ENCODE results near the gene OXTR.

OXTR gene

DNA sequence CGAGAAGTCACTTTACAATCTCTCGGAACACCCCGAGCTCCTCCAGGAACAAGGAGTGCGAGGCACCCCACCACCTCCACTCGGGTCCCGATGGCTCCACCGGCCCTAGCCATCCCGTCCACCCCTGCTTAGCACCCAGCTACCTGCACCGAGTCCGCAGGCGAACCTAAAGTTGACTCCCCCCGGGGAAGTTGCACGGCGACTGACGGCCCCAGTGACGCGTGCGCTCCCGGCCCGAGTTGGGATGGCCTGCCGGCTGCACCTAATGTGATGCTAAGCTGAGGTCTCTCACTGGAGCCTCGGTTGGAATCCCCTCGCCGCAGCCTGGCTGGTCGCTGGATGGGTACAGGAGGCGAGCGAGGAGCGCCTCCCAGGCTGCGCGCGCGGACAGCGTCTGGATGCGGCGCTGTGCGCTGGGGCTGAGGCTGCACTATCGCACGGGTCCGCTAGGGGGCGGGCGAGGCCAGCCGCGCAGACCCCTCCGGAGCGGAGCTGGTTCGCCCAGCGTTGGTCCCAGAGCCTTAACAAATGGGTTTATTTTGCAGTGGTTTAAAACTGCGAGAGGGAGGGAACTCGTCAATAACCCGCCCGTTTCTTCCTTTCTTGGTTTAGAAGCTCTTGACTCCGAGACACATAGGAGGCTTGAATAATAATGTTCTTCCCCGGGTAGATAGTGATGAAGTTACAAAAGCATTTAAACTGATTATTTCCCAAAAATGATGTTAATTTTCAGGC, at the start of gene OXTR:
OXTR (minus strand) TSS at position 526 of the 735 bp plus-strand sequence. CDS start 1,426 bp downstream, outside the sequence.
- peak; percentile 47 for DNase-seq

DNA sequence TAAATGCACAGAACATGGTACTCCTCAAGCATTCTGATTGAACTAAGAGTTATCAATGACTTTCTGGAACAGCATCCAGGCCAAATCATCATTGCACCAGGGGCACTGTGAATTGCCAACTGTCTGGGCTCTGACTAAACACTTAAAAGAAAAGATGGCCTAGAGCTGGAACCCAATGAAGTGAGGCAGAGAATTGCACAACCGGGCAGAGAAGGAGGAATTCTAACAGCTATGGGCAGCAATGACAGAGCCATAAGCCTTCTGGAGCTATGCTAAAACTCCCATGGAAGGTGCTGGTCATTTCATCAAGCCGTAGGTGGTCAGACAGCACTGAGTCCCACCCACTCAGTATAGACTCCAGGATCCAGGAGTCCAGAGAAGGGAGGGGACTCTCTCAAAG, 48.1 kb upstream of the OXTR start:
- no peak for DNase-seq

DNA sequence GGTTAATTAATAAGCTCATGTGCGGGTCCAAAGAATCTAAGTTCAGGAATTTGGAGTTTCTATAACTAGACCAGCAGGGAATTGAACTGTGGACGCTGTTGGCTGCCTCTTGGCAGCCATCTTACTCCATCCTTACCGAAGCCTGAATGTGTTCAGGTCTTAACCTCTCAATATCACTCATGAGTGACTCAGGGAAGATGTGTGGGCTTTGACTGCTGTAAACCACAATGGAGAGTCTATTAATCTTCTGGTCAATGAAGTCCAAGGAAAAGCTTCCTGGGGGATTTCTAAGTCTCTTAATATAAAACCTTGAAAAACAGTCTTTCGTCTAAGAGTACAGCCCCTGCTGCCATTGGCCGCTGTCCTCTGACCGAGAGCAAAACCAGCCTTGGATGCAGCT, 46.7 kb upstream of the OXTR start:
- no peak for DNase-seq

DNA sequence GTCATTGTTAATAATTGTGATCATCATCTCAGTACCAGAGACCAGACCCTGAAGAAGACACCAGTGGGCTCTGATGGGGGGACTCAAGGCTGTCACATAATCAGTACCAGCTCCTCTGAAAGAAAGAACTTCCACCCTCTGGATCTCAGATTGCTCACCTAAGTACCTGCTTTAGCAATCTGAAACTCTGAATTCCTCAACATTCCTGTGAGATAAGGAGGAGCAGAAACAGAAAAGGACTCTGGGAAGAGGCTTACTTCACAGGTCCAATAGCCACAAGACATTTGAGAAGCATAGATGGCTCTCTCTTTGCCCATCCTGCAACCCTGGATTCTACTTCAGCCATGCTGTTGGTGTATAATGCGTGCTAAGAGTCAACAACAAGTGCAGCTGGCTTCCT, 44.0 kb upstream of the OXTR start:
- DNase-seq: no peak

DNA sequence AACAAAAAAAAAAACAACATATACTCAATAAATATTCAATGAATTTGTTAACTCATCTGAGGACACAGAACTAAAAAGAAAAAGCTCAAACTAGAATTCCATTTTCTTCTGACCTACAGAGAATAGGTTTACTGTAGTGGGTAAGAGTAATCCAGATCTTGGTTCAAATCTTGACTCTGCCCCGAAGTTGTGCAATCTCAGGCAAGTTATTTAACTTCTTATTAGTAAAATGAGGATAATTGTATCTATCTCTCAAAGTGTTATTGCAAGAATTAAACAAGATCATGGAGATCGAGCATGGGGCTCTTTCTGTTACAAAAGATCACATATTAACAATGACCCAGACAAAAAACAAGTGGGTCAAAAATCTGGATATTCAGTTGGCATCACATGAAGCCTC, 41.1 kb upstream of the OXTR start:
- DNase-seq: no peak

DNA sequence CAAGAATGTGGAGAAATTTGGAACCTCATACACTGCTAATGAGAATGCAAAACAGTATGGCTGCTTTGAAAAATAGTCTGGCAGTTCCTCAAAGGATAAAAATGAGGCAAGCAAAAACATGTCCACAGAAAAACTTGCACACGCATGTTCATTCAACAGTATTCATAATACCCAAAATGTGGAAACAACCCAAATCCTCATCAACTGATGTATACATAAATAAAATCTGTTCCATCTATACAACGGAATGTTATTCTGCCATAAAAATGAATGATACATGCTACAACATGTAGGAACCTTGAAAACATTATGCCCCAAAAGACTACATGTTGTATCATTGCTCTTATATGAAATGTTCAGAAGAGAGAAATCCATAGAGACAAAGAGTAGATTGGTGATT, 36.4 kb upstream of the OXTR start:
- DNase-seq: no peak

DNA sequence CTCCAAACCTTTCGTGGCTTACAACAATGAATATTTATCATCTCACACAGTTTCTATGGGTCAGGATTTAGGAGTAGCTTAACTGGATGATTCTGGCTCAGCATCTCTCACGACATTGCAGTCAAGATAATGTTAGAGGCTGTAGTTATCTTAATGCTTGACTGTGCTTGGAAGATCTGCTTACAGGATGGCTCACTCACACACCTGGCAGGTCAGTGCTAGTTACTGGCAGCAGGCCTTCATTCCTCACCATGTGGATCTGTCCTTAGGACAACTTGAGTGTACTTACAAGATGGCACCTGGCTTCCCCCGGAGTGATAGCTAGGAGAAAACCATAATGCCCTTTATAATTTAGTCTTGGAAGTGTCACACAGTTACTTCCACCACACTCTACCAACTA, 32.8 kb upstream of the OXTR start:
- no peak for DNase-seq

DNA sequence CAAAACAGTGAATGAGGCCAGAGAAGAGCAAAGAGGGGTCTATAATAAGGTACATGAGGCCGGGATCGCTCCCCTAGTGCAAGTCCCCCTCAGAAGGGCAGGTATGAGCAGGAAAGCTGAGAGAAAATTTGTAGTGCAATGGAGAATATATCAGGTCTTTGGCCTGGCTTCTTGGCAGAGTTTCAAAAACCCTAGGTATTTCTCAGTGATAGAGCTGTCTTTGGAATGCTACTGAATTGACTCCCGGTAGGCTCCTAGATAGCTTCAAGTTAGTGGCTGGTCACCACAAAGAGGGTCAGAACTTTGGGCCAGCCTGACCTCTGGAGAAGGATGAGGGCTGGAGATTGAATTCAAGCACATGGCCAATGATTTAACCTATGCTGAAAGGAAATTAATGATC, 30.6 kb upstream of the OXTR start:
- DNase-seq: peak; percentile 8

DNA sequence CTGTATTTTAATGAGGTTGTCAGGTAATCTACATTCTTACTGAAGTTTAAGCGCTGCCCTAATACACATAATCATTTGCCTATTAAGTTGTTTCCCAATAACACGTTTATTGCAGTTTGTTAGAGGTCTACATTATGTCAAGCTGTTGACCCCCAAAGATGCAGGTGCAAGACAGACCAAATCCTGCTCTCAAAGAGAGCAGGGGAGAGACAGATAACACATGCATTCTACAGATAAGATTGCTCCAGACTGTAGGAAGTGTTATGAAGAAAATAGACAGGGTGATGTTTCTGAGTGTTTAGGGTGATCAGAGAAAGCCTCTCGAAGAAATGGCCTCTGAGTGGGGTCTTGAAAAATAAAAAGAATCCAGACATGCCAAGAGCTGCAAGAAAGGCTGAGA, 24.8 kb upstream of the OXTR start:
- DNase-seq: no peak

DNA sequence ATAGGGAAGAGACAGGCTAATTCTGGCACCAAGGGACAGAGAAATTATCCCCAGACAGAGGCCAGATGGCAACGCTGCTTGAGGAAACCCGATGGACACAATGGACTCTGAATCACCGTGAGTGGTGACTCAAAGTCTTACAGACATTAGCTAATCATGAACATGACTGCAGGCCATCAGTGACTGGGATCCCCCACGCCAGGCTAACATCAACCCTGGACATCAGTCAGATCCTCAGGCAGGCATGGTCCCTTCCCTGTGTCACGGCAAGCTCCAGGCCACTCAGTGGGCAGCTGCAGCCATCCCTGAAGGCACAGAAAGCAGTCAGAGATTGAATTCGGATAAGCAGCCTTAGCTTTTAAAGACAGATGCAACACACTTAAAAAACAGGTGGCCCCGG, 23.8 kb upstream of the OXTR start:
- no peak for DNase-seq

DNA sequence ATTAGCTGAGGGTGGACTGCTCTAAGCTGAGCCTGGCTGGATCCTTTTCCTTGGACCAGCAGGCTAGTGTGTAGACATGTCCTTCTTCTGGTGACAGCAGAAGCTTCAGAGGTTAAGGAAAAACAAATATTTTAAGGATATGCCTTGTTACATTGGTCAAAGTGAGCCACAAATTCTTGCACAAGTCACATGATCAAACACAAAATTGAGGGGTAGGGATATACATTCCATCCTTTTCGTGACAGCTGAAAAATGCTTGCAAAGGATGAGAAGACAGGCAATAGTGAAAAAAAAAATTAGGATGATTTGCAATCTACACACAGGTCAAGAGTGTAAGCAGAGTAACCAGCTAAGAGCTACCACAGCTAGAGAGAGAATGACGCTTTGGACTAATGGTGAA, 21.1 kb upstream of the OXTR start:
- no peak for DNase-seq

DNA sequence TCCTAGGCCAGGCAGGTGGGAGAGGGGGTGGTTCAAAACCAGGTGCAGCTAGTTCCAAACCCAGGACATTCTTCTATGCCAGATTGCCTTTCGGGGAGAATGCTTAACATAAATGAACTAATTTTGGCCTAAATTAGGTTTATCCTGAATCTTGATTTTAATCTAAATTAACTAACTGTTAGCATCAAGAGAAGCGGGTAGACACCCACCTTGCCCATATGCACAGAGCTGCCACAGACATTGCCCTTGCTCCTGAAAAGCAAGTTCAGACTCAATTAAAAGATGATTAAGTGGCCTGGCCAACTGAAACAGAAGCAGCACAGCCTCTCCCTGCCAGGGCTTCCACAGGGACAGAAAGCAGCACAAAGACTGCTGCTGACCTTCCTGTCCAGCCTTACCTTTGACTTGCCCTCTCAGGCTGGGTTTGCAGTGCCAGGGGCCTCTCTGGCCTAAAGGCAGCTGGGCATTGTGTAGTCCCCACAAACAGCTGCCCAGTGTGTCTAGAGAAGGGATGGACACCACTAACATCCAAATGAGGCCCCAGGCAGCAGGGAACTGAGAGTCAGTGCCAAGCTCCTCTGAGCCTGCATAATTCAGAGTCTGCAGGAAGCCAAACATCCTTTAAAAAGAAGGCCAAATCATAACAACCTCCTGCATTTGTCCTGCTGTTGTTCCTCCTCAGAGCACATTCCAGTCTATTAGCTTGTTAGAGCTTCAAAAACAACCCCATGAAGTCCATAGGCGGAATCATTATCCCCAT, 15.4 kb upstream of the OXTR start:
- DNase-seq: no peak

DNA sequence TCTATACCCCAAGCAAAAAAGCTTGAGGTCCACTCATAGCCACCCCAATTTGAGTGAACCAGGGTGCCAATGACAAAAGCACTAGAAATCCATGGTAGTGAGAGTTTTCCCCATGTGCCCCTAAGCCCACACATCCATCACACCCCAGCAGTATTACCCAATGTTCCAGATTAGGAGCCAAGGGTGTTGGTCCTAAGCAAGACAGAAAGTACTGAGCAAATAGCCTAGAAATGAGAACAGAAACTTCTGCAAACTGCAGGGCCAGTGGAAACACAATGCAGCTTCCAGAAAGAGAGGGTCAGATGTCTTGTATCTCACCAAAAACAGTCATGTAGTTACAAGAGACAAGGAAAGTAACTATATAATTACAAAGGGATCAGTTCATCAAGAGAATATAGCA, 10.9 kb upstream of the OXTR start:
- no peak for DNase-seq

DNA sequence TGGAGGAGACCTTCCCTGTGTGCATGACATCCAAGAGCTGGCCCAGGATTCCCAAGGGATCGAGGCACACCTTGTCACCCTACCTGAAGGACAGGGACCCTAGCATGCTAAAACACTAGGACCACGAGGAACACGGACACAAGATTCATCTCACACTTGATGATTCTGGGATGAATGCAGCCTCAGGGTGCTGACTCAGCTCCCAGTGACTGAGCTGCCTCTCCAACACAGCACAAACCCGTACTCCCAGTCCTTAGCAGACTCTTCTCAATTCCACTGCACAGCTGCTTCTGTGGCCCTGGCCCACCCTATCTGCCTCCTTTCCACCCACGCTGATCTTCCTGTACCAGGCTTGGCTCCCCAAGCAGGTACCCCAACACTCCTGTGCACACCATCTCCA, 9.1 kb upstream of the OXTR start:
- no peak for DNase-seq

DNA sequence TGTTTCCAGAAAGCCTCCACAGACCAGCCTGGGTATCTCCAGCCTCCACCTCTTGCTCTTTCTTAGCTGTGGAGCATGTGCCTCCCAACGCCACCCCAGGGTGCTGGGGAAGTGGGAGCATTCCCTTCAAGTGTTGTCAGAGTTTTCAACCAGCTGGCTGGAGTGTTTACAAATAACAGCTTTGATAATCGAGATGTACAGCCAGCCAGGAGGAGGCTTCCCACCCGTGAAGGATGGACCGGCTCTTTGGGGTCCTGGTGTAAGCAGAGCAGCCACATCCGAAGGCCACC, 8.5 kb upstream of the OXTR start:
- DNase-seq: no peak

DNA sequence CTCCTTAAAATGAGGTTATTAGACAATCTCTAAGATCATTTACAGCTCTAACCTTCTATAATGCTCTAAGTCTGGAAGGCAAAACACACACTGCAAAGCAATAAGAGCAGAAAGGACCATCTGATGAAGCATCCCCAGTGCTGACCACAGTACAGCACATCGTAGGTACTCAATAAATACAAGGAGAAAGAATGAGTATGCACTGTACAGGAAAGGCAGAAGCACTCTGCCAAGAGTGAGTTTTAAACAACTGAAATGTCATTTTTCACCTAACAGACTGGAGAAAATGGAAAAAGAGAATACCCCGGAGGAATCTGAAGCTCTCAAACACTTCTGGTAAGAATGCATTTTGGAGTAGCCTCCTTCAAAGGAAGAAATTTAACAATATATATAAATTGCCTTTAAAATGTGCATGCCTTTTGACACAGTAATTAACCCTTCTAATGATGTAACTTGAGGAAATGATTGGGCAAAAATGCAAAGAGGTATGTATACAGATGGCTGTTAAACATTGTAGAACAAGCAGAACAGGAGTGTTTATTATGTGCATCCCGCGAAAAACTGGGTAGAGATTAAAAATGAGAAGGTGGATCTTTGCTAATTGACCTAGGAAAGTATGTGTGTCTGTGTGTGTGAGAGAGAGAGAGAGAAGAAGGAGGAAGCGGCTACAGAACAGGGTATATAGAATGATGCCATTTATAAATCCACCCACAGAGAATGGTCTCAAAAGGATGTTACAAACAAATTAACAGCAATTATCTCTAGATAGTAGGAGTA, 8.0 kb upstream of the OXTR start:
- DNase-seq: no peak

DNA sequence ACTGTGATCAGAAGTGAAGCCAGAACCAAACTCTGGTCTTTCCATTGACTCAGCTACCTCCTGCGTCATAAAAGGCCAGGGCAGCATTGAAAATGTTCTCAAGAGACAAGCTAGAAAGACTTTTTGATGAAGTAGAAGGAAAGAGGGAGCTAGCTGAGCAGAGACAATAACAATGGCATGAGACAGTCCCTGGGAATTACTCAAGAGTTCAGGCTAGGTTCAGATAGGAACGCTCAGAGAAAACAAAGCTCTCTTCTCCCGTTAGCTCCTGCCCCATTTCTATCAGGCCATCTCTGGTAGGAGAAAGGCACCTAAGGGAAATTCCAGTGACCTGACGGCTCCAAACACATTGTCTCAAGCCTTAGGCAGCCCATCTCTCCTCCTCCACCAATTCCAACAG, 7.0 kb upstream of the OXTR start:
- no peak for DNase-seq

DNA sequence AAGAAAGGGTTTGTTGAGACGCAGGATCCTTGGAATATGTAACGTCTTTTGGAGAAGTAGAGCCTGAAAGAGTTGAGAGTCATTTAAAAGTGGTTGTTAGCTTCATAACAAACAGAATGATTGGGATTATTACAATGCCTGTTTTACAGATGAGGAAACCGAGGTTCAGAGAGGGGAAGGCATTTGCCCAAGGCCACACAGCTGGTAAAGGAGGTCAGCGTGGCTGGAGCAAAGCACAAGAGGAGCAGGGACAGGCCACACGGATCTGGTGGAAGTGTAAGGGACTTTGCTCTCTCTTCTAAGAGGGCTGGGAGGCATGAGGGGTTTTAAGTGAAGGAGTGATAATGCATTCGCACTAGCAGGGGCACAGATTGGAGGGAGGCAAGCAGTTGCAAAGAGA, 6.2 kb upstream of the OXTR start:
- no peak for DNase-seq

DNA sequence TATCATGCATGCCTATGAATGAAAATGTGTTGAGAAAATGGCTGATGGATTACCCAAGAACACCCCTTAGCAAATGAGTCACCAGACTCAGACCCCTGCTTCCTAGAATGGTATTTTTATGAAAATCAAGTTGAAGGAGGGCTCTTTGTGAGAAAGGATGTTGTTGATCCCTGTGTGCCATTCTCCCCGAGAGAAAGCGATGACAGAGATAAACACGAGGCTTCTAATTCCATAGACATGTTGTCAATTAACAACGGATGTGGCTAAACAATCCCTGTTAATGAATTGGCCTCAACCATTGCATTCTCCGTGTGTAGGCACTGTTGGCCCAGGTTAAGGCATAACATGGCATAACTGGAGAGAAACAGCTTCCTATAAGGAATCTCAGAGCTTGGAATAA, 5.8 kb upstream of the OXTR start:
- no peak for DNase-seq

DNA sequence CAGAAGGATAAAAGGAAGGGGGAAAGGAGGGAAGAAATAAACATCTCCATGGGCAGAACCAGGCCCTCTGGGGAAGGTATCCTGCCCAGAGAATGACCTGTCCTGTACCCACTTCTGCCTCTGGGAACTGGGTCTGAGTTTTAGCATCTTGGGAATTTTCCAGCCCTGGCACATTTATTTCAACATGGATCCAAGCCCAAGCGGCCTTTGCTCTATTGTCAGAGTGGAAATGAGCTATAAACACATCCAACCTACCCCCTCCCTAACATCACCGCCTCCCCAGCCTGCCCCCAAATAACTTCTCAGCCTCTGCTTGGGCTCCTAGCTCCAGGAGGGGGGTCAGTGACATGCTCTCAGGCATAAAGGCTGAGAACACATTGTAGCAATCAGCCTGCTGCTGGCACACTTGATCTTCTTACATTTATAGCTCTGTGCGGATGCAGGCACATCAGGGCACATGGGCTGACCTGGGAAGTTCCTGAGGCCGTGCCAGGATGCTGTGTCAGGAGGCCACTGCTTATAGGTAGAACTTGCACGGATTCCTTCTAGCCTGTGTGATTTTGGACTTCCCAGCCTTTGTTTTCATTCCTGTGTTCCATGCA, 4.6 kb upstream of the OXTR start:
- DNase-seq: no peak

DNA sequence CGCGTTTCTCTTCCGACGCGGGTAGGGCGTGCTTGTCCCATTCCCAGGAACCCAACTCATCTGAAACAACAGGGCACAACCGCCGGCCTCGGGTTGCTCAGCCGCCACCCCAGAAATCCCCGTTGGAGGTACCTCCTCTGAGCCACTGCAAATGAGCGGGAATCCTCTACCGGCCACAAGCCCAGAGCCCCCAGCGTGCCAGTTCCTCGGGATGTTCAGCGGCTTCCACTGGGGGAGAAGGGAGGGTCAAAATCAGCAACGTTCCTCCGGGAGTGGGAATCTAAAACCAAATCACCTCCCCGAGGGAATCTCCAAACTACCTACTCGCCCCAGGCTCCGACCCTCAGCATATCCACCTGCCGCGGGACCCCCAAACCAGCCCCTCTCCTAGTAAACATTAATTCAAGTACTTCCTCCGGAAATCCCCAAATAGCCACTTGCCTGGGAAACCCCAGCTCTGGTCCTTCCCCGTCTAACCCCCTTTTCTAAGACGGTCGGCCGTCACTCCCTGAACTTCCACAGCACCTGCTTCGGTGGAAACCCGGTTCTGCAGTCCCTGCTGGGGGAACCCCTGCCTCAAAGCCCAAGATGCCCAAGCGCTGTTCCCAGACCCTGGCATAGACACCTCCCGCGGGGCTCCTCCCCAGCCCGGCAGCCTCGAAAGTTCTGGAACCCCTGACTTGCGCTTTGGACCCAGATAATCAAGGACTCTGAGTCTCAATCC, 887 bp downstream of the OXTR start:
- no peak for DNase-seq

DNA sequence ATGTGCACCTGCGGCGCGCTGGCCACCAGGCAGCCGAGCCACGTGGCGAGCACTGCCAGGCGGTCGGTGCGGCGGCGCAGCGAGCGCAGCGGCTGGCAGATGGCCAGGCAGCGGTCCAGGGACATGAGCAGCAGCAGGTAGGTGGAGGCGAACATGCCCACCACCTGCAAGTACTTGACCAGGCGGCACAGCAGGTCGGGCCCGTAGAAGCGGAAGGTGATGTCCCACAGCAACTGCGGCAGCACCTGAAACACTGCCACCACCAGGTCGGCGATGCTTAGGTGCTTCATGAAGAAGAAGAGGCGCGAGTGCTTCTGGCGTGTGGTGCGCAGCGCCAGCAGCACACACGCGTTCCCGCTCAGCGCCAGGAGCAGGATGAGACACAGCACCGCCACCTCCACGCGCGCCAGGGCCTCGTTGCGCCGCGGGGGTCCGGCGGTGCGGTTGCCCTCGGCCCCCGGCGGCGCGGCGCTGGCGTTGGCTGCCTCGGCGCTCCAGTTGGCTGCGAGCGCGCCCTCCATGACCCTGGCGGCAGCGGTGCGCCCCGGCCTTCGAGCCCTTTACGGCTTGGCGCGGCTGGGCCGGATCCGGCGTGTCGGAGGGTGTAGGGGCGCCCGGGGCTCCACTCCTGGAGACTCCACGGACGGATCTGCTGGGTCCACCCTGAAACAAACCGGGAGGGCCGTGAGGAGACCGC, 1.6 kb downstream of the OXTR start:
- DNase-seq: peak; percentile 11

All from hematopoietic multipotent progenitor cell treated with erythropoietin and hydrocortisone succinate and interleukin-3 and kit ligand, for 8 days (in vitro differentiated cells).